ENCODE measurements around the gene SMKR1.
A peak's percentile ranks its signal among the peaks of the same experiment; 100 is the strongest.

Gene SMKR1

DNA sequence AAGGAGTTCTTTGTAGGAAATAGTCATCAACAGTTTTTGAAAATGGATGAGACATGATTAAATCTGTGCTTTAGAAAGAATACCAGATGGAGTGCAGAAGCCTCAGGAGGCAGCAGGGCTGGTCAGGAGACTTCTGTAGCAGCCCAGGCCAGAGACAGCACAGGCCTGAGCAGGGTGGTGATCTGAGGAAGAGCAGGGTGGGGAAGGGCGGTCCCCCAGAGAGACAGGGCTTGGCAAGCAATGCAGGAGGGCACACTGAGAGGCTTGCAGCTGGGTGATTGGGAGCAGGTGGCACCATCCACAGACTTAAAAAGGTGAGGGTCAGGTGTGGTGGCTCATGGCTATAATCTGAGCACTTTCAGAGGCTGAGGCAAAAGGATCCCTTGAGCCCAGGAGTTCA, 4.3 kb upstream of the SMKR1 start:
- Histone ChIP-seq H3K4me3 (ENCODE audit: insufficient read length, low read depth) (no peak overlapping the region), H3K4me1 (ENCODE audit: insufficient read depth, insufficient read length) (peaks cover 3% of the 10 kb centered on the region), H3K36me3 (ENCODE audit: insufficient read depth, insufficient read length, low read length) (no peaks in the 10 kb centered on the region), H3K9ac (ENCODE audit: insufficient read length, low read depth) (no peak overlapping the region), H3K9me3 (ENCODE audit: insufficient read depth, low read length) (no peaks in the 10 kb centered on the region), H3K27me3 (ENCODE audit: insufficient read depth, insufficient read length) (peaks cover 21% of the 10 kb centered on the region)
- no peak for DNase-seq (ENCODE audit: low read depth, low spot score)
- TF ChIP-seq SUZ12 (IDR thresholded peaks at IDR 0.05; ENCODE audit: extremely low read depth, insufficient read depth, insufficient read length) (no peak), ZNF274 (IDR thresholded peaks at IDR 0.05; ENCODE audit: low read depth, low read length) (no peak), YY1 (IDR thresholded peaks at IDR 0.05; ENCODE audit: insufficient read depth, insufficient read length) (no peak)

GRCh38 chr7:129499999-129500398, 2.3 kb upstream of the SMKR1 start:
- no peaks in the 10 kb centered on the region for H3K9me3 ChIP-seq (ENCODE audit: insufficient read depth, low read length)
- peaks cover 6% of the 10 kb centered on the region for H3K4me1 ChIP-seq (ENCODE audit: insufficient read depth, insufficient read length)
- H3K4me3 ChIP-seq (ENCODE audit: insufficient read length, low read depth), result no peak overlapping the region
- H3K27me3 ChIP-seq (ENCODE audit: insufficient read depth, insufficient read length), result peaks cover 38% of the 10 kb centered on the region
- TF ChIP-seq YY1 (IDR thresholded peaks at IDR 0.05; ENCODE audit: insufficient read depth, insufficient read length) (no peak), ZNF274 (IDR thresholded peaks at IDR 0.05; ENCODE audit: low read depth, low read length) (no peak), SUZ12 (IDR thresholded peaks at IDR 0.05; ENCODE audit: extremely low read depth, insufficient read depth, insufficient read length) (no peak)
- no peaks in the 10 kb centered on the region for H3K36me3 ChIP-seq (ENCODE audit: insufficient read depth, insufficient read length, low read length)
- DNase-seq (ENCODE audit: low read depth, low spot score), result no peak
- no peak overlapping the region for H3K9ac ChIP-seq (ENCODE audit: insufficient read length, low read depth)

DNA sequence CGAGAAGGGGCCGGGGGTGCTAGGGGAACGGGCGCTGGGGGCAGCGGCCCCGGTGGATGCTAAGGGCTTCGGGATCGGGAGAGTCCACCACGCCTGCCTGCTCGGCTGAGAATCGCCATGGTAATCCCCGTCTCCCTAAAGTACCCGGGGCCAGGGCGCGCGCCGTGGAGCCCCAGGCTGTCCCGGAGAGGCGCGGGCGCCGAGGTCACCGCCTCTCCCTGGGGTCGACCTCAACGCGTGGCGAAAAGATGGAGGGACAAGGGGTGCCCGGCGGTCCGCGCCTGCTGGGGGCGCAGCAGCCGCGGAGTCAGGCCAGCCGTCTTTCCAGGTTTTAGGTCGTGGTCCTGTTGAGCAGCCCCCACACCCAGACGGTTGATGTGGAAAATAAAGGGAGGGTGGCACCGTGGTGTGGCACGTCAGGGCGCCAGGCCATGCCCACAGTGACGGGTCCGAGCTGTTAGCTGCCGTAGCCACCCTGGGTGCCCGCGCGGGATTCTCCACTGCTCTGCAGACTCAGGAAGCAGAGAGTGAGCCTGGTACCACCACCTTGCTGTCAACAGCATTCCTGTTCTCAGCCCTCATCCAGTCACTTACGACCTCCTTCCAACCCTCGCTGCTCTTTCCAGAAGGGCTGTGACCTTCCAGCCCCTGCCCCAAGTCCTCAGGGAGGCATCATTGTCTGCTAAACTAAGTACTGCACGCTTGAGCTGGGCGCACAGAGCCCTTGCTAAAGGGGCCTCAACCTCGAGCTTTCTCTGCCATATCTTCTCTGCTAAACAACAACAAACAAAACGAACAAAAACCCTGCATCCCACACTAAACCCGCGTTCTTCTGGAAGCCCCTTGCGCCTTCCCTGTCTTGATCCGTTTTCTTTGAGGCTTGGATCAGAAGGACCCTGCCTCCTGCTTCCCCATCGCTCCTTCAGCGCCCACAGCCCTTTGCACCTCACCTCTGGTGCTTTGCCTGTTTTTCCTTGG, 666 bp downstream of the SMKR1 start:
- TF ChIP-seq ZNF274 (IDR thresholded peaks at IDR 0.05; ENCODE audit: low read depth, low read length) (no peak), SUZ12 (IDR thresholded peaks at IDR 0.05; ENCODE audit: extremely low read depth, insufficient read depth, insufficient read length) (no peak)
- no peak for DNase-seq (ENCODE audit: low read depth, low spot score)
- peak overlapping the region; percentile 58 for H3K4me3 ChIP-seq (ENCODE audit: insufficient read length, low read depth)
- no peaks in the 10 kb centered on the region for H3K36me3 ChIP-seq (ENCODE audit: insufficient read depth, insufficient read length, low read length)
- peaks cover 38% of the 10 kb centered on the region for H3K27me3 ChIP-seq (ENCODE audit: insufficient read depth, insufficient read length)
- no peaks in the 10 kb centered on the region for H3K9me3 ChIP-seq (ENCODE audit: insufficient read depth, low read length)
- peak overlapping the region; percentile 61 for H3K9ac ChIP-seq (ENCODE audit: insufficient read length, low read depth)
- H3K4me1 ChIP-seq (ENCODE audit: insufficient read depth, insufficient read length), result peaks cover 6% of the 10 kb centered on the region

- peaks cover 6% of the 10 kb centered on the region for H3K4me1 ChIP-seq (ENCODE audit: insufficient read depth, insufficient read length)
Measured at GRCh38 chr7:129503725-129504124, 1.4 kb downstream of the SMKR1 start.

DNA sequence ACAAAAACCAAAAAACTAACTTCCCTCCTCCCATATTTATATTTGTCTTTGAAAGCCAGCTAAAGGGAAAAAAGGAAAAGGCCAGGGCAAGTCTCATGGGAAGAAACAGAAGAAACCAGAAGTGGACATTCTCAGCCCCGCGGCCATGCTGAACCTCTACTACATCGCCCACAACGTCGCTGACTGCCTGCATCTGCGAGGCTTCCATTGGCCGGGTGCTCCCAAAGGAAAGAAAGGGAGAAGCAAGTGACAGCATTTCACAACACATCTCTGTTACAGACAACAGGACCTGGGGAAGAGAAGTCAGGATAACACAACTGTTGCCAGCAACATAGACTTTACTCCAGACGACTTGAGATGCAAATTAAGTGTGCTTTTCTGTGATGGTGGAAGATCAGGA, 9.9 kb downstream of the SMKR1 start:
- Histone ChIP-seq H3K27me3 (ENCODE audit: insufficient read depth, insufficient read length) (no peaks in the 10 kb centered on the region), H3K4me3 (ENCODE audit: insufficient read length, low read depth) (no peak overlapping the region), H3K9ac (ENCODE audit: insufficient read length, low read depth) (no peak overlapping the region), H3K36me3 (ENCODE audit: insufficient read depth, insufficient read length, low read length) (no peaks in the 10 kb centered on the region), H3K9me3 (ENCODE audit: insufficient read depth, low read length) (no peaks in the 10 kb centered on the region), H3K4me1 (ENCODE audit: insufficient read depth, insufficient read length) (peaks cover 9% of the 10 kb centered on the region)
- no peak for DNase-seq (ENCODE audit: low read depth, low spot score)
- TF ChIP-seq ZNF274 (IDR thresholded peaks at IDR 0.05; ENCODE audit: low read depth, low read length) (no peak), SUZ12 (IDR thresholded peaks at IDR 0.05; ENCODE audit: extremely low read depth, insufficient read depth, insufficient read length) (no peak), YY1 (IDR thresholded peaks at IDR 0.05; ENCODE audit: insufficient read depth, insufficient read length) (no peak)

More at GRCh38 chr7:129503725-129504124, 1.4 kb downstream of the SMKR1 start:
- no peak for DNase-seq (ENCODE audit: low read depth, low spot score)
- no peaks in the 10 kb centered on the region for H3K36me3 ChIP-seq (ENCODE audit: insufficient read depth, insufficient read length, low read length)
- H3K9ac ChIP-seq (ENCODE audit: insufficient read length, low read depth), result no peak overlapping the region
- H3K27me3 ChIP-seq (ENCODE audit: insufficient read depth, insufficient read length), result peaks cover 38% of the 10 kb centered on the region
- no peak overlapping the region for H3K4me3 ChIP-seq (ENCODE audit: insufficient read length, low read depth)
- no peaks in the 10 kb centered on the region for H3K9me3 ChIP-seq (ENCODE audit: insufficient read depth, low read length)
- no peak for TF ChIP-seq YY1 (IDR thresholded peaks at IDR 0.05; ENCODE audit: insufficient read depth, insufficient read length)
- TF ChIP-seq ZNF274 (IDR thresholded peaks at IDR 0.05; ENCODE audit: low read depth, low read length), result no peak
- TF ChIP-seq SUZ12 (IDR thresholded peaks at IDR 0.05; ENCODE audit: extremely low read depth, insufficient read depth, insufficient read length), result no peak

DNA sequence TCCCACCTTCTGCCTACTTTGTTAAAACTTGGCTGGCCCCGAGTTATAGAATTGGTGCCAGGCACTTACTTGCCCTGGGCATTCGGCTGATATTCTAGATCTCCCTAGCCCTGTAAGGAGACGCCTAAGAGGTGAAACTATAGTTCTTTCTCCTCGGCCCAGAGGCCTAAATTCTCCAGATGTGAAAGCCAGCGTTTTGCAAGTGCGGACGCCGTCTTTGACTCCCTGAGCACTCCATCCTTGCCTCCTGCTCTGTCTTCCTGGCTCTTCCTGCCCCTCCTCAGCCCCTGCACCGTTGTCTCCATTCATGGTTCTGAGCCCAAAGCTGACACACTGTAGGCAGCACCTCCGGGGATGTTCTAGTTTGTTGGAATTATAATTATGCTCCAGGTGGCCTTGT, 11.2 kb downstream of the SMKR1 start:
- DNase-seq (ENCODE audit: low read depth, low spot score), result no peak
- Histone ChIP-seq H3K9ac (ENCODE audit: insufficient read length, low read depth) (no peak overlapping the region), H3K4me1 (ENCODE audit: insufficient read depth, insufficient read length) (peaks cover 9% of the 10 kb centered on the region), H3K4me3 (ENCODE audit: insufficient read length, low read depth) (no peak overlapping the region), H3K9me3 (ENCODE audit: insufficient read depth, low read length) (no peaks in the 10 kb centered on the region), H3K36me3 (ENCODE audit: insufficient read depth, insufficient read length, low read length) (no peaks in the 10 kb centered on the region), H3K27me3 (ENCODE audit: insufficient read depth, insufficient read length) (no peaks in the 10 kb centered on the region)
- no peak for TF ChIP-seq ZNF274 (IDR thresholded peaks at IDR 0.05; ENCODE audit: low read depth, low read length)
- TF ChIP-seq YY1 (IDR thresholded peaks at IDR 0.05; ENCODE audit: insufficient read depth, insufficient read length), result no peak
- no peak for TF ChIP-seq SUZ12 (IDR thresholded peaks at IDR 0.05; ENCODE audit: extremely low read depth, insufficient read depth, insufficient read length)

DNA sequence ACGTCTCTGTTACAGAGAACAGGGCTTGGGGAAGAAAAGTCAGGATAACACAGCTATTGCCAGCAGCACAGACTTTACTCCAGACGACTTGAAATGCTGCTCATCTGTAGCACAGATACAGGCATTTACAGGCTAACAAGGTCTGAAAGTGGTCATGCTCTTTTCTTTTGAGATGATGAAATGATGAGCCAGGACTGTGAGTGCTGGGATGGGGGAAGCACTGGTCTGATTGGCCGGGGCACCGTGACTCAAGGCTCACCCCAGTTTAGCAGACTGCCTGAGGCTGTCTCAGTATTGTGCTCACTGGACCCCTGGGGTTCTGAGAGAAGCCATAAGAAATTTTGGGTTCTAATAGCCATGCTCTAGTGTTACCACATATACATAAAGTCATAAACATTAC, 12.4 kb downstream of the SMKR1 start:
- Histone ChIP-seq H3K27me3 (ENCODE audit: insufficient read depth, insufficient read length) (no peaks in the 10 kb centered on the region), H3K4me1 (ENCODE audit: insufficient read depth, insufficient read length) (peaks cover 9% of the 10 kb centered on the region), H3K4me3 (ENCODE audit: insufficient read length, low read depth) (no peak overlapping the region), H3K36me3 (ENCODE audit: insufficient read depth, insufficient read length, low read length) (no peaks in the 10 kb centered on the region), H3K9ac (ENCODE audit: insufficient read length, low read depth) (no peak overlapping the region), H3K9me3 (ENCODE audit: insufficient read depth, low read length) (no peaks in the 10 kb centered on the region)
- DNase-seq (ENCODE audit: low read depth, low spot score), result no peak
- TF ChIP-seq ZNF274 (IDR thresholded peaks at IDR 0.05; ENCODE audit: low read depth, low read length) (no peak), YY1 (IDR thresholded peaks at IDR 0.05; ENCODE audit: insufficient read depth, insufficient read length) (no peak), SUZ12 (IDR thresholded peaks at IDR 0.05; ENCODE audit: extremely low read depth, insufficient read depth, insufficient read length) (no peak)
